Left lung (tissue), 10 donors: Measurements from ENCODE around the gene GRAMD4. TPM values are rescaled to one million over a fixed set of nuclear protein-coding genes. Genes with fewer than 3 reads are reported as not detected.

Experiments used
- ATAC-seq: fragments of 200-7000 bp; cut with Tn5 transposase; one replicate; pipeline ENCODE4 v1.9.1; 2020; ENCODE audit warnings: moderate library complexity
- DNase-seq, 4 donors: peaks; one replicate each; pipeline ENCODE4 v3.0.0-alpha.2; 2013 to 2020
- H3K27ac ChIP-seq, 2 donors: fragments of 200-600 bp; sonication (generic) in 1 of 2; one replicate each; pipeline versions ENCODE4 v1.5.0 to v1.8.0; 2020 to 2021
- H3K27me3 ChIP-seq, 2 donors: fragments of 200-600 bp; sonication (generic) in 1 of 2; one replicate each; pipeline versions ENCODE4 v1.5.0 to v1.8.0; 2020 to 2021
- H3K36me3 ChIP-seq, 2 donors: fragments of 200-600 bp; sonication (generic) in 1 of 2; one replicate each; pipeline versions ENCODE4 v1.5.0 to v1.8.0; 2020 to 2021
- H3K4me1 ChIP-seq, 2 donors: fragments of 200-600 bp; one replicate each; pipeline ENCODE4 v1.8.0; 2021
- H3K4me3 ChIP-seq, 2 donors: fragments of 200-600 bp; sonication (generic) in 1 of 2; one replicate each; pipeline versions ENCODE4 v1.5.0 to v1.8.0; 2020 to 2021; ENCODE audit warnings: mild to moderate bottlenecking in 1 of 2
- H3K9me3 ChIP-seq, 2 donors: fragments of 200-600 bp; sonication (generic) in 1 of 2; one replicate each; pipeline versions ENCODE4 v1.5.0 to v1.8.0; 2020 to 2021
- CTCF ChIP-seq, 2 donors: fragments of 200-600 bp; sonication (generic) in 1 of 2; IDR thresholded peaks; one replicate each; pipeline versions ENCODE4 v1.5.0 to v1.8.0; 2021; ENCODE audit warnings: antibody characterized with exemption in 2 of 2
- intact Hi-C, 2 donors: fragments of 100-400 bp; cut with DNase I; formaldehyde crosslinking; loops; one replicate each; pipeline versions ENCODE4 v1.11.2 to v1.14.2; 2022
- polyA plus RNA-seq, 6 donors: library from polyadenylated mRNA; unstranded; fragments of 120-200 nt; gene quantifications; one replicate each; pipeline ENCODE4 v1.2.1, GENCODE V29; 2013; ENCODE audit not compliant: insufficient read length in 6 of 6
- total RNA-seq, 2 donors: library from RNA; stranded (reverse); fragmentation: NEBNext Ultra II Directional; extraction: Animal tissue kit (Norgen Biotek cat#: 25700); gene quantifications; one replicate each; pipeline ENCODE4 v1.2.1, GENCODE V29; 2021
- donor health status: DM: no; HTN: yes; CAD: no.
- donor health status: DM: no; HTN: no; CAD: no.

GRAMD4 gene
- total and polyA plus RNA-seq, 8 donors, result 25.2 to 78.2 (median 36.6) TPM

- Histone ChIP-seq H3K27me3 (no peaks in the 10 kb centered on the region), H3K27ac (peak overlapping the region; percentile 23 to 27), H3K9me3 (no peaks in the 10 kb centered on the region), H3K36me3 (no peaks in the 10 kb centered on the region), H3K4me3 (no peak overlapping the region), H3K4me1 (peaks cover 32 to 69% of the 10 kb centered on the region in 2 donors)
- DNase-seq (peak in 2 of 4 donors; percentile 29 to 65), ATAC-seq (no peak)
- TF ChIP-seq CTCF (IDR thresholded peaks at IDR 0.05), result no peak
- intact Hi-C loops, result no loop called here
Observed at GRCh38 chr22:46579751-46580449, 40.3 kb upstream of the GRAMD4 start.

DNA sequence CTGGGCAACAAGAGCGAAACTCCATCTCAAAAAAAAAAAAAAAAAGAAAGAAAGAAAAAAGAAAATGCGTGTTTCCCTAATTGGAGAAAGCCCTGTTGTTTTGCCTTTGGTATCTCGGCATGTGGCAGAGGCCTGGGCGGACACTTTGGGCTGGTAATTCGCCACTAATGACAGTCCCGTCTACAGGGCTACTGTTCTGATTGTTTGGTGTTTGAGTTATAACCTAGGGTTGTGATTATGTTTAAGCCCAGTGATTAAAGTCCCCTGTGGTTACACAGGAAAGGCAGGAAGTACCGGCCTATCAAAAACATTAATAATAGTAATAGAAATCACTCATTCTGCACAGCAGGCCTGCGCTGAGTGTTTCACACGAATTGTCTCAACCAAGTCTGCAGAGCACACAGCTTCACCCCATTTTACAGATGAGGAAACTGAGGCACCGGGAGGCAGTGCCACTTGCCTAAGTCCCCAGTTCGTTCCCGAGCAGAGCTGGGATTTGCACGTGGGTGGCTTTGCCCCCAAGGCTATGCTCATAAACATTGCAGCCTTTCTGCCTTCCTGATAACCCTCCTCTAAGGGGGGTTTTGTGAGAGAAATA lies 39.1 kb upstream of the GRAMD4 start:
- H3K9me3 ChIP-seq, result no peaks in the 10 kb centered on the region
- no peak for TF ChIP-seq CTCF (IDR thresholded peaks at IDR 0.05)
- no peaks in the 10 kb centered on the region for H3K36me3 ChIP-seq
- H3K4me3 ChIP-seq, result no peak overlapping the region
- ATAC-seq (no peak), DNase-seq (peak in 1 of 4 donors; percentile 3)
- H3K27ac ChIP-seq, result peak overlapping the region in 1 of 2 donors; percentile 27
- H3K4me1 ChIP-seq, result peaks cover 31 to 60% of the 10 kb centered on the region in 2 donors
- no peaks in the 10 kb centered on the region for H3K27me3 ChIP-seq
- intact Hi-C loops, result no loop called here

- Histone ChIP-seq H3K27ac (no peak overlapping the region), H3K27me3 (no peaks in the 10 kb centered on the region), H3K9me3 (no peaks in the 10 kb centered on the region), H3K4me3 (no peak overlapping the region), H3K4me1 (peaks cover 27 to 59% of the 10 kb centered on the region in 2 donors), H3K36me3 (no peaks in the 10 kb centered on the region)
- ATAC-seq, result no peak
- DNase-seq, result peak in 2 of 4 donors; percentile 32 to 79
- no peak for TF ChIP-seq CTCF (IDR thresholded peaks at IDR 0.05)
- intact Hi-C loops, result no loop called here
Observed at GRCh38 chr22:46581538-46582244, 38.5 kb upstream of the GRAMD4 start.

DNA sequence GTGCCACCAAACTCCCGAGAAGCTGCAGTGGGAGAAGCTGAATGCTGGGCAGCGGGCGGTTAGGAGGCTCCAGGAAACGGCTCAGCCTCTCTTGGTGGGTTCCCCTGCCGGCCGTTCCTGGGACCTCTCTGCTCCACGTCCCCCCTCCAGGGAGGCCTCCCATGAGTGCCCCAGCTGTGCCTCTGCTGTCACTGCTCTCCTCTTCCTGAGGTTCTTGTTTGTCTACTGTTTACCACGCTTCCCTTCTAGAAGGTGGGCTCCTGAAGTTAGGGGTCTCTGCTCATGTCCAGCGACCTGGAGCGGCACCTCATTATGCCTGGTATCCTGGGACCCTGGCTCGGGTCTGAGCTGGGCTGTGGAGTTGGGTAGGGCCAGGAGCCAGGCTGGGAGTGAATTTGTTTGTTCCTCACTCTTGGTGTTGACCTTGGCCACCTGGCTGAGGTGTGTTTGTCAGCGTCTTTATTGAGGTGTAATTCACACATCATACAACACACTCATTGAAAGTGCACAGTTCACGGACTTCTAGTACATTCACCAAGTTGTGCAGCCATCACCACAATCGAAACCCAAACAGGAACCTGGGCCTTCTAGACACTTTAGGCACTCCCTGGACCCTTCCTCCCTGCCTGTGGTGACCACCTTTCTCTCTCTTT lies 37.8 kb upstream of the GRAMD4 start:
- intact Hi-C loops, result no loop called here
- no peak overlapping the region for H3K4me3 ChIP-seq
- DNase-seq (peak in 2 of 4 donors; percentile 35 to 49), ATAC-seq (peak; percentile 30)
- no peaks in the 10 kb centered on the region for H3K36me3 ChIP-seq
- no peak overlapping the region for H3K27ac ChIP-seq
- no peaks in the 10 kb centered on the region for H3K27me3 ChIP-seq
- TF ChIP-seq CTCF (IDR thresholded peaks at IDR 0.05), result no peak
- H3K4me1 ChIP-seq, result peaks cover 30 to 67% of the 10 kb centered on the region in 2 donors
- no peaks in the 10 kb centered on the region for H3K9me3 ChIP-seq
